Neural cell (in vitro differentiated cells): ENCODE data around the gene GBE1. TPM values are rescaled to one million over a fixed set of nuclear protein-coding genes. Genes with fewer than 3 reads are reported as not detected.

ENCODE experiments used
- H2AFZ ChIP-seq: fragments of 200-600, 300-800 bp; sonication (generic), shearing (Covaris generic); 2 replicates; pipeline ENCODE4 v1.6.0; 2014; ENCODE audit warnings: low read depth, mild to moderate bottlenecking, antibody characterized with exemption, low read length, moderate library complexity
- H3F3A ChIP-seq: fragments of 200-600 bp; shearing (Covaris generic); 2 replicates; pipeline ENCODE4 v1.6.1; 2016; ENCODE audit warnings: mild to moderate bottlenecking, moderate library complexity, mixed read lengths, antibody characterized with exemption, low read length; ENCODE audit not compliant: insufficient read depth, poor library complexity, severe bottlenecking
- H3K27ac ChIP-seq: fragments of 200-600, 300-800 bp; sonication (generic), shearing (Covaris generic); 2 replicates; pipeline ENCODE4 v1.5.1; 2014; ENCODE audit warnings: mild to moderate bottlenecking, low read length, moderate library complexity
- H3K27me3 ChIP-seq: fragments of 300-800, 200-600 bp; sonication (generic), shearing (Covaris generic); 2 replicates; pipeline ENCODE4 v1.6.0; 2014; ENCODE audit warnings: mild to moderate bottlenecking, low read depth, low read length, moderate library complexity; ENCODE audit not compliant: insufficient read depth
- H3K36me3 ChIP-seq: fragments of 300-800, 200-600 bp; sonication (generic), shearing (Covaris generic); 2 replicates; pipeline ENCODE4 v1.5.1; 2014; ENCODE audit warnings: mild to moderate bottlenecking, antibody characterized with exemption, low read length, moderate library complexity; ENCODE audit not compliant: insufficient read depth
- H3K4me2 ChIP-seq: fragments of 300-800, 200-600 bp; sonication (generic), shearing (Covaris generic); 2 replicates; pipeline ENCODE4 v1.6.0; 2014; ENCODE audit warnings: mild to moderate bottlenecking, low read length
- H3K4me3 ChIP-seq: fragments of 300-800, 200-600 bp; sonication (generic), shearing (Covaris generic); 2 replicates; pipeline ENCODE4 v1.5.1; 2014; ENCODE audit warnings: mild to moderate bottlenecking, low read length, moderate library complexity
- H3K79me2 ChIP-seq: fragments of 200-600 bp; shearing (Covaris generic); replicated peaks from 2 replicates; pipeline ENCODE4 v1.6.0; 2014; ENCODE audit warnings: mild to moderate bottlenecking, low read length, moderate library complexity; ENCODE audit not compliant: insufficient read depth
- H3K9ac ChIP-seq: fragments of 300-800, 200-600 bp; sonication (generic), shearing (Covaris generic); 2 replicates; pipeline ENCODE4 v1.6.1; 2016; ENCODE audit warnings: mild to moderate bottlenecking, low read length, mixed read lengths
- H3K9me2 ChIP-seq: fragments of 200-600 bp; shearing (Covaris generic); 2 replicates; pipeline ENCODE4 v1.6.1; 2016; ENCODE audit warnings: mild to moderate bottlenecking, low read length, mixed read lengths; ENCODE audit not compliant: insufficient read depth
- H3K9me3 ChIP-seq: fragments of 200-600, 300-800 bp; sonication (generic), shearing (Covaris generic); 2 replicates; pipeline ENCODE4 v1.6.1; 2016; ENCODE audit warnings: mild to moderate bottlenecking, mixed run types, low read length, moderate library complexity, mixed read lengths
- H4K20me1 ChIP-seq: fragments of 200-600 bp; shearing (Covaris generic); 2 replicates; pipeline ENCODE4 v1.6.1; 2016; ENCODE audit warnings: mild to moderate bottlenecking, mixed run types; ENCODE audit not compliant: insufficient read depth
- CTCF ChIP-seq: fragments of 450-650 bp; IDR thresholded peaks from 2 replicates; pipeline ENCODE4 v1.5.1; 2014; ENCODE audit warnings: antibody characterized with exemption, mild to moderate bottlenecking, moderate library complexity; ENCODE audit not compliant: poor library complexity, severe bottlenecking
- EP300 ChIP-seq: fragments of 450-650 bp; conservative IDR thresholded peaks from 2 replicates; pipeline ENCODE4 v1.6.1; 2014; ENCODE audit warnings: antibody characterized with exemption, mild to moderate bottlenecking, moderate library complexity; ENCODE audit not compliant: poor library complexity, severe bottlenecking
- EZH2 ChIP-seq: fragments of 200-600, 300-800 bp; shearing (Covaris generic), sonication (generic); IDR thresholded peaks from 2 replicates; pipeline ENCODE4 v1.6.1; 2014; ENCODE audit warnings: antibody characterized with exemption, low read length, borderline replicate concordance, mild to moderate bottlenecking; ENCODE audit not compliant: insufficient read depth, poor library complexity, severe bottlenecking
- MXI1 ChIP-seq: fragments of 450-650 bp; conservative IDR thresholded peaks from 2 replicates; pipeline ENCODE4 v1.6.1; 2014; ENCODE audit warnings: antibody characterized with exemption, mild to moderate bottlenecking; ENCODE audit not compliant: poor library complexity, severe bottlenecking
- POLR2AphosphoS5 ChIP-seq: IDR thresholded peaks from 2 replicates; pipeline ENCODE4 v1.6.1; 2012
- RAD21 ChIP-seq: fragments of 450-650 bp; conservative IDR thresholded peaks from 2 replicates; pipeline ENCODE4 v1.6.1; 2014; ENCODE audit warnings: antibody characterized with exemption, mild to moderate bottlenecking, moderate library complexity
- REST ChIP-seq: IDR thresholded peaks from 2 replicates; pipeline ENCODE4 v1.6.1; 2012; ENCODE audit warnings: borderline replicate concordance
- SMC3 ChIP-seq: fragments of 450-650 bp; conservative IDR thresholded peaks from 2 replicates; pipeline ENCODE4 v1.6.1; 2014; ENCODE audit warnings: antibody characterized with exemption, mild to moderate bottlenecking, moderate library complexity; ENCODE audit not compliant: poor library complexity
- TAF1 ChIP-seq: IDR thresholded peaks from 2 replicates; pipeline ENCODE4 v1.6.1; 2012; ENCODE audit warnings: low read depth
- polyA plus RNA-seq: library from polyadenylated mRNA; depleted of rRNA; stranded (reverse); fragments of >200 nt; gene quantifications from 2 replicates; pipeline ENCODE4 v1.2.3, GENCODE V29; 2014

Gene GBE1
- polyA plus RNA-seq, 1 donor from 2014 or later: 2.4 TPM

GRCh38 chr3:81735334-81735733 lies 26.1 kb downstream of the GBE1 start:
- no peaks in the 10 kb centered on the region for H3F3A ChIP-seq
- no peak overlapping the region for H3K4me3 ChIP-seq
- H2AFZ ChIP-seq: no peak overlapping the region
- H3K4me2 ChIP-seq: no peak overlapping the region
- H3K27me3 ChIP-seq: no peaks in the 10 kb centered on the region
- TF ChIP-seq RAD21 (no peak), EZH2 (no peak), MXI1 (no peak), POLR2AphosphoS5 (no peak), EP300 (no peak), SMC3 (no peak), REST (no peak)
- no peaks in the 10 kb centered on the region for H3K9me2 ChIP-seq
- H4K20me1 ChIP-seq: no peaks in the 10 kb centered on the region
- H3K9ac ChIP-seq: no peak overlapping the region
- H3K9me3 ChIP-seq: no peaks in the 10 kb centered on the region
- no peak overlapping the region for H3K27ac ChIP-seq
- no peaks in the 10 kb centered on the region for H3K36me3 ChIP-seq
- no peaks in the 10 kb centered on the region for H3K79me2 ChIP-seq

- TF ChIP-seq EP300 (no peak), POLR2AphosphoS5 (no peak), REST (no peak), CTCF (no peak), MXI1 (no peak), EZH2 (no peak), SMC3 (no peak), TAF1 (no peak), RAD21 (no peak)
- Histone ChIP-seq H3F3A (no peaks in the 10 kb centered on the region), H3K9ac (no peak overlapping the region), H3K36me3 (no peaks in the 10 kb centered on the region), H4K20me1 (no peaks in the 10 kb centered on the region), H2AFZ (no peak overlapping the region), H3K4me2 (no peak overlapping the region), H3K27ac (no peak overlapping the region), H3K79me2 (no peaks in the 10 kb centered on the region), H3K9me3 (no peaks in the 10 kb centered on the region), H3K27me3 (no peaks in the 10 kb centered on the region), H3K9me2 (no peaks in the 10 kb centered on the region), H3K4me3 (no peak overlapping the region)
Observed at GRCh38 chr3:81734742-81735141, 26.7 kb downstream of the GBE1 start.
